Osteoblast (primary cell): ENCODE results near the gene COMMD8. TPM values are rescaled to one million over a fixed set of nuclear protein-coding genes. Genes with fewer than 3 reads are reported as not detected.

ENCODE experiments used
- DNase-seq: peaks from one replicate; pipeline ENCODE4 v3.0.0; 2011; ENCODE audit warnings: low spot score, mixed read lengths; ENCODE audit not compliant: insufficient read length; ENCODE audit errors: missing footprints
- H2AFZ ChIP-seq: 2 replicates; pipeline ENCODE4 v1.6.0; 2011; ENCODE audit warnings: mild to moderate bottlenecking, low read length
- H3K27ac ChIP-seq: 2 replicates; pipeline ENCODE4 v1.5.1; 2011; ENCODE audit warnings: mild to moderate bottlenecking, low read depth, low read length, moderate library complexity
- H3K27me3 ChIP-seq: 2 replicates; pipeline ENCODE4 v1.6.0; 2012; ENCODE audit warnings: mild to moderate bottlenecking, control low read depth, inconsistent platforms, low read length, moderate library complexity; ENCODE audit not compliant: insufficient read depth
- H3K36me3 ChIP-seq: 2 replicates; pipeline ENCODE4 v1.5.1; 2011; ENCODE audit warnings: mild to moderate bottlenecking, low read length, control low read depth, moderate library complexity; ENCODE audit not compliant: insufficient read depth
- H3K4me1 ChIP-seq: 2 replicates; pipeline ENCODE4 v1.5.1; 2011; ENCODE audit warnings: mild to moderate bottlenecking, low read length, control low read depth, moderate library complexity; ENCODE audit not compliant: insufficient read depth
- H3K4me2 ChIP-seq: 2 replicates; pipeline ENCODE4 v1.6.0; 2011; ENCODE audit warnings: mild to moderate bottlenecking, low read length; ENCODE audit not compliant: insufficient read depth
- H3K4me3 ChIP-seq: fragments of 200-600 bp; sonication (generic); 3 replicates; pipeline ENCODE4 v1.5.1; 2012; ENCODE audit warnings: mild to moderate bottlenecking, low read length, inconsistent platforms; ENCODE audit not compliant: insufficient read depth
- H3K79me2 ChIP-seq: 2 replicates; pipeline ENCODE4 v1.6.0; 2012; ENCODE audit warnings: mild to moderate bottlenecking, low read length, control low read depth, inconsistent platforms; ENCODE audit not compliant: insufficient read depth
- H3K9me3 ChIP-seq: 2 replicates; pipeline ENCODE4 v1.5.1; 2011; ENCODE audit warnings: low read depth, low read length, control low read depth
- H4K20me1 ChIP-seq: 2 replicates; pipeline ENCODE4 v1.6.0; 2012; ENCODE audit warnings: mild to moderate bottlenecking, low read length, control low read depth; ENCODE audit not compliant: insufficient read depth
- CTCF ChIP-seq: IDR thresholded peaks from 2 replicates; pipeline ENCODE4 v1.5.1; 2011; ENCODE audit warnings: mild to moderate bottlenecking, low read depth, low read length, moderate library complexity; ENCODE audit errors: extremely low read depth
- total RNA-seq: library from RNA; depleted of rRNA; stranded (reverse); fragments of >200 nt; gene quantifications from 2 replicates; pipeline ENCODE4 v1.2.3, GENCODE V29; 2012

COMMD8 gene
- total RNA-seq, 1 donor: 30.8 TPM

DNA sequence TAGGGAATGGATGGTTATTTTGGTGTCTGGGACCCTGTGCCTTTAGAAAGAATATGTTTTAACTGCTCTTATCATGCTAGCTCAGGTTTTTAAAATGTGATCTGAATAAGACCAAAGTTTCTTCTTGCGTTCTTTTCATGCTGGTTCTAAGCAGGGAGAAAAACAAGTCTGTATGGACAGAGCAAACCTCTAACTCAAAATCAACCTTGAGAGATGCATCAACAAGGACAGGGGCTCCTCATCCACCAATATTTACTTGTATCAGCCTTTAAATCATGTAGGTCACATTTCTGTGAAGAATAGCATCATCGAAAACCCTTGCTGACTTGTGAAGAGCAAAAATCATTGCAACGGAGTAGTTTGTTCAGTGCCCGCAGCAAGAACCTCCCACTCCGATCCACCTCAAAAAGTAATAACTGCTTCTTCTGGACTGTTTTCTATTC lies 22.8 kb upstream of the COMMD8 start:
- peak; percentile 56 for DNase-seq
- no peak for TF ChIP-seq CTCF
- Histone ChIP-seq H3K27ac (peak overlapping the region; percentile 92), H3K27me3 (no peaks in the 10 kb centered on the region), H4K20me1 (no peaks in the 10 kb centered on the region), H3K79me2 (peaks cover 48% of the 10 kb centered on the region), H3K4me3 (peak overlapping the region; percentile 77), H3K36me3 (no peaks in the 10 kb centered on the region), H3K4me1 (peaks cover 13% of the 10 kb centered on the region), H3K4me2 (peak overlapping the region; percentile 96), H3K9me3 (no peaks in the 10 kb centered on the region), H2AFZ (peak overlapping the region; percentile 64)

GRCh38 chr4:47485768-47486167 lies 22.3 kb upstream of the COMMD8 start:
- peak overlapping the region; percentile 96 for H3K4me2 ChIP-seq
- no peaks in the 10 kb centered on the region for H3K9me3 ChIP-seq
- no peaks in the 10 kb centered on the region for H4K20me1 ChIP-seq
- H3K79me2 ChIP-seq: peaks cover 43% of the 10 kb centered on the region
- peak overlapping the region; percentile 77 for H3K4me3 ChIP-seq
- DNase-seq: no peak
- peak overlapping the region; percentile 92 for H3K27ac ChIP-seq
- H3K27me3 ChIP-seq: no peaks in the 10 kb centered on the region
- H3K36me3 ChIP-seq: no peaks in the 10 kb centered on the region
- peak overlapping the region; percentile 64 for H2AFZ ChIP-seq
- H3K4me1 ChIP-seq: peaks cover 13% of the 10 kb centered on the region
- TF ChIP-seq CTCF: no peak

DNA sequence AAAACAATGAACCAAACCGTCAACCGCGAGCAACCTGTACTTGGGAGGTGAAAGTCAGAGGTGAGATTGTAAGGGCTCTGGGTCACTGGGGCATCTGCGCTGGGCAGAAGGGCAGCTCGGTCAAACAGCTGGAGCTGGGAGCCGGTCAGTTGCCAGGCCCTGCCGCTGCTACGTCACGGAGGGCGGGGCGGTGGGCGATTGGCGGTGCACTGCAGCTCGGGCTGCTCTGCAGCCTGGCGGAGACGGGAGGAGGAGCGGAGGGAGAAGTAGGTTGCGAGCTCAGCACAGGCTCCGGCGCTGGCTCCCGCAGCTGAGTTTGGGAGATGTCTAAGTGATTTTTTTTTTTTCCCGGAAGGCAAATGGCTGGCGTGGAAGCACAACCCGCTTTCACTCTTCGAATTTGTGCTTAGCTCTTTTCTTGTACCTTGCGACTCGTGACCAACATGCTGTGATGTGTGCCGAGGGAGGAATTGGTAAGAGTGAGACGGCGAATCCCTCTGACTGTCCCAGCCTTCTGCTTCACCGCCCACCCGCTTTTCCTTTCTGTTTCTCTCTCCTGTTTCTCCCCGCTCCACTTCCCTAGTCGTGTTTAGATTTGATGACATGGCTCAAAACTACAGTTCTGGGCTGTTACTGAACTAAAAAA lies 21.7 kb upstream of the COMMD8 start, which contains the start of gene ATP10D:
Gene ATP10D, plus strand, starts transcription at position 229 of the 646 bp plus-strand sequence. CDS start 27,266 bp downstream, outside the sequence.
- no peak for TF ChIP-seq CTCF
- peaks cover 37% of the 10 kb centered on the region for H3K79me2 ChIP-seq
- peak within 1 kb of the TSS; percentile 71 for H2AFZ ChIP-seq
- H3K36me3 ChIP-seq: no peaks in the 10 kb centered on the region
- no peaks in the 10 kb centered on the region for H3K9me3 ChIP-seq
- H3K27ac ChIP-seq: peak within 1 kb of the TSS; percentile 92
- H3K27me3 ChIP-seq: no peaks in the 10 kb centered on the region
- H4K20me1 ChIP-seq: no peaks in the 10 kb centered on the region
- peak within 1 kb of the TSS; percentile 96 for H3K4me2 ChIP-seq
- DNase-seq: peak; percentile 77
- H3K4me1 ChIP-seq: peaks cover 13% of the 10 kb centered on the region
- H3K4me3 ChIP-seq: peak within 1 kb of the TSS; percentile 77

DNA sequence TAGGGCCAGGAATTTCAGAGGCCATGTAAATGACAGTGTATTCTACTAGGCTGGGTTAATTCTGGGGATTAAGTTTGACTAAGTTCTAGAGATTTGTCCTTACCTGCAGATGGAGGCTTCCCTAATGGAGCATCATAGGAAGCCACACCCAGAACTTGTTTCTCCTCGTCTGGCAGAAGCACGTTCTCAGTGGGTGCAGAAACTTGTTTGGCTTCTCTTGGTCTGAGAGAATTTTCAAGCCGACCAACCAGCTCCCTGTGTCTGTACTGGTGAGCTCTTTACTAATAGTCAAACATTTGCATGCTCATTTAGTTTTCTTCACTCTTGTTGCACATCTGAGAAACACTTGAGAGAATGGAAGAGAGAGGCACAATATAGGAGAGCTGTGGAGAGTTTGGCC lies 20.7 kb upstream of the COMMD8 start:
- no peaks in the 10 kb centered on the region for H3K27me3 ChIP-seq
- no peaks in the 10 kb centered on the region for H4K20me1 ChIP-seq
- DNase-seq: no peak
- H3K4me2 ChIP-seq: no peak overlapping the region
- H3K36me3 ChIP-seq: no peaks in the 10 kb centered on the region
- H2AFZ ChIP-seq: peak overlapping the region; percentile 71
- peaks cover 30% of the 10 kb centered on the region for H3K79me2 ChIP-seq
- H3K4me3 ChIP-seq: no peak overlapping the region
- no peaks in the 10 kb centered on the region for H3K9me3 ChIP-seq
- peak overlapping the region; percentile 92 for H3K27ac ChIP-seq
- no peak for TF ChIP-seq CTCF
- peaks cover 13% of the 10 kb centered on the region for H3K4me1 ChIP-seq
